GM08714 (cell line): ENCODE measurements around the gene SMIM14.
"Not testable (repeated sequence)": the region's sequence is repeated elsewhere in the genome, so short reads cannot be mapped to it uniquely, and the experiment has no call there.

Source experiments
- H3K4me3 ChIP-seq: fragments of 200-500 bp; sonication (Bioruptor generic); 2 replicates; pipeline ENCODE4 v1.5.1; 2014; ENCODE audit warnings: mild to moderate bottlenecking, low read length, inconsistent platforms
- ZNF274 ChIP-seq: IDR thresholded peaks from 2 replicates; pipeline ENCODE4 v1.6.1; 2012; ENCODE audit warnings: mild to moderate bottlenecking, low read depth, low read length

Gene SMIM14

DNA sequence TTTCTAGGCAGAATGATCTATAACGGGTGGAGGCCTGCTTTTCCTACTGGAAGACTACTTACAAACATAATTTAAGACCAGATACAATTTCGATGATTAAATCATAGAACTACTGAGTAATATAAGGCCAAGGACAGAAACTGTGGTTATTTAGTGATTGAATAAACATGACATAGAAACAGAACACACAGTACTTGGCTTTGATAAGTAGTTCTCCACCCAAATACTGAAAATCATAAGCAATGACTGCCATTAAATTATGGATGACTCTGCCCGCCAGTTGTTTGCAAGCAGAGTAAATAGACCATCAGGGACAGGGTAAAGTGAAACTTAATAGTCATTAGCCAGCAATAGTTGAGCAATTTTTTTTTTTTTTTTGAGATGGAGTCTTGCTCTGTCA lies 17.2 kb upstream of the SMIM14 start:
- no peak overlapping the region for H3K4me3 ChIP-seq
- no peak for TF ChIP-seq ZNF274

DNA sequence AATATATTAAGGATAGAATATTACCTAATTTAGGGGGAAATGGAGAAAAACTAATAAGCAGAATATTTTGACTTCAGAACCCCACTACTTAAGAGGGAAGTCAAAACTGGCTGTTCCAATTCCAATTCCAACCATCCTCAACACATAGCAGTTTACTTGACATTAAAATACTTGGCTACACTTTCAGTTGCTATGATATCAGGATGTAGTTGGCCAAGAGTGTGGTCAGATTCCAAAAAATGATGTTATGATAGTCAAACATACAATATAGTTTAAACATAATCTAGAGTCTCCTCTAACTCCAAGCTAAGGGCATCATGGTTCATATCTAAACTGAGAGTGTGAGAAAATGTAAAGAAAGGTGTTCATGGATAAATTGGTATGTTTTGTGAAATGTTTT lies 16.5 kb upstream of the SMIM14 start:
- no peak for TF ChIP-seq ZNF274
- H3K4me3 ChIP-seq, result no peak overlapping the region

DNA sequence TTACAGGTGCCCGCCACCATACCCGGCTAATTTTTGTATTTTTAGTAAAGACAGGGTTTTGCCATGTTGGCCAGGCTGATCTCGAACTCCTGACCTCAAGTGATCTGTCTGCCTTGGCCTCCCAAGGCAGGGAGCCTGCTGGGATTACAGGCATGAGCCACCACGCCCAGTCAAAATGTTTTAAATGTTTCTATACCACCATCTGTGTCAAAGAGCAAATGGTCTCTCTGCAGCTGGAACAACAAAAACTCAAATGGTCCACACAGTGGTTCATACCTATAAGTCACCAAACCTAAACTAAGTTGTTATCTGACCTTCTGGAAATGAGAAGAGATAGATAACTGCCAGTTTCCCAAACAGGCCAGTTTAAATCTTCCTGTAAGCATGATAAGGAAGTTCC lies 12.9 kb upstream of the SMIM14 start:
- not testable (repeated sequence) for H3K4me3 ChIP-seq

DNA sequence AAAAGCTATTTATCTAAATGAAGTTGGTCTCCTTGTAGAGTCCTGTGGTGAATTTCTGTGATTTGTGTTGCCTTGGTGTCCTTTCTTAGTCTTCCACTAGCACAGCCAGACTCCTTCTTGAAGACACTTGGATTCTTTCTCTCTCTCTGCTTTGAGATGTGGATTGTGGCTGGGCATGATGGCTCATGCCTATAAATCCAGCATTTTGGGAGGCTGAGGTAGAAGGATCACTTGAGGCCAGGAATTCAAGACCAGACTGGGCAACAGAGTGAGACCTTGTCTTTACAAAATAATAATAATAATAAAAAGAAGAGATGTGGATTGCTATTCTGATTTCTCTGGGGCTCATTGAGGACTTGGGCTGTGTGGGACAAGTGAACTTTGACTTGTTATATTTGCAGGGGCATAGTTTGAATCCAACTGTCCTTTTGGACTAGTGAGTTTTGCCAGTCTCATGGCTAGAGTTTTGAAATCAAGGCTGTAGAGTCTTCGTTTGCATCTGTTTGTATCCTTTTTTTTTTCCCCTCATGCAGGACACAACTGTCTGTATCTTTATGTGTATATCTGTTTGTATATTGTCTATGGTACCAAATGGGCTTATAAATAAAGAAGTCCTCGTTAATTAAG lies 11.1 kb upstream of the SMIM14 start:
- H3K4me3 ChIP-seq, result no peak overlapping the region
- TF ChIP-seq ZNF274, result no peak

DNA sequence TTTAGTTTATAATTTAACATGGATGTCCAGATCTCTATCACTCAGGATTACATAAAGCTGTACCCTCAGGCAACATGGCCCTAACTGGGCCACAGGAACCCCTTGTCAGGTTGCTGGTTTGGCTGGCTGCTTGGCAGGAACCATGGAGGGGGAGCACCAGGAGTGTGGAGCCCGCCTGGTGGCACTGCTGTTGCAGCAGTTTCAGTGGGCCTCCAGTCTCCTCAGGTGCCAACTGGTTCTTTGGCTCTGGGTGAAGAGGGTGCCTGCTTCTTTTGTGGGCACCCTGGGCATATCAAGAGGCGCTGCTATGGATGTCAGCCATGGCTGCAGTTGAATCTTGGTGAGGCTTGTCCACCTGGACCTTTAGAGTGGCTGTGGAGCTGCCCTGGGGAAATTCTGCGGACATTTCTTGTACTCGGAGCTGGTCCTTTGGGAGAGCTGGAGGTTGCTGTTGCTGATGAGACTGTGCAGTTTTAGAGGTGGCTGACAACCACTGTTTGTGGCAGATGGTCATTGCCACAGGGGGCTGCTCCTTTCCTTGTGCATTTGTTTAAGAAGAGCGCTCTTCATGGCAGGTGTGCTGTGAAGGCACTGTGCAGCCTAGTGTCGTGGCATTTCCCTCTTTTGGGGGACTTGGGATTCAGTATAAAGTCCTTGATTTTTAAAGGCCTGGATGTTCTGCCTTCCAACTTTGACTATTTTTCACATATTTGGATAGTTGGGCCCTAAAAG lies 10.3 kb upstream of the SMIM14 start:
- TF ChIP-seq ZNF274, result no peak
- no peak overlapping the region for H3K4me3 ChIP-seq

DNA sequence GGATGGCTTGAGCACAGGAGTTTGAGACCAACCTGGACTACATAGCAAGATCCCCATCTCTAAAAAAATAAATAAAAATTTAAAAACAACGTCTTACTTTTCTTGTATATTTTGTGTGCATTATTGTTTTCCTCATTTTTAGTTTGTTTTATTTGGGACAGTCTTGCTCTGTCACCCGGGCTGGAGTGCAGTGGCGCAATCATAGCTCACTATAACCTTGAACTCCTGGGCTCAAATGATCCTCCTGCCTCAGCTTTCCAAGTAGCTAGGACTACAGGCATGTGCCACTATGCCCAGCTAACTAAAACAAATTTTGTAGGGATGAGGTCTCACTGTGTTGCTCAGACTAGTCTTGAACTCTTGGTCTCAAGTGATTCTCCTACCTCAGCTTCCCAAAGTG lies 9.5 kb upstream of the SMIM14 start:
- no peak for TF ChIP-seq ZNF274
- H3K4me3 ChIP-seq, result no peak overlapping the region

DNA sequence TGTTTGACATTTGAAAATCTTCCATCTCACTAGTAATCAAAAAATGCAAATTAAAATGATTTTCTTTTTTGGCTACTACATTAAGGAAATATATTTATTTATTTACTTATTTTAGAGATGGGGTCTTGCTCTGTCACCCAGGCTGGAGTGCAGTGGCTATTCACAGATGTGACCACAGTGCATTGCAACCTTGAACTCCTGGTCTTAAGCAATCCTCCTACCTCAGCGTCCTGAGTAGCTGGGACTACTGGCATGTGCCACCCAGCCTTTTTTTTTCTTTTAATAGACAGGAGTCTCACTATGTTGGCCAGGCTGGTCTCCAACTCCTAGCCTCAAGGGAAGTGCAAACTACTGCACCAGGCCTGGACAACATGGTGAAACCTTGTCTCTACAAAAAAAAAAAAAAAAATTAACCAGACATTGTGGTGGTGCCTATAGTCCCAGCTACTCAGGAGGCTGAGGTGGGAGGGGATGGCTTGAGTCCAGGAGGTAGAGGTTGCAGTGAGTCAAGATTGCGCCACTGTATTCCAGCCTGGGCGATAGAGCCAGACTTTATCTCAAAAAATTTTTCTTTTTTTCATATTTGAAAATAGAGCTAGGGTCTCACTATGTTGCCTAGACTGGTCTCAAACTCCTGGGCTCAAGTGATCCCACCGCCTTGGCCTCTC lies 4.4 kb upstream of the SMIM14 start:
- H3K4me3 ChIP-seq, result no peak overlapping the region
- TF ChIP-seq ZNF274, result no peak

DNA sequence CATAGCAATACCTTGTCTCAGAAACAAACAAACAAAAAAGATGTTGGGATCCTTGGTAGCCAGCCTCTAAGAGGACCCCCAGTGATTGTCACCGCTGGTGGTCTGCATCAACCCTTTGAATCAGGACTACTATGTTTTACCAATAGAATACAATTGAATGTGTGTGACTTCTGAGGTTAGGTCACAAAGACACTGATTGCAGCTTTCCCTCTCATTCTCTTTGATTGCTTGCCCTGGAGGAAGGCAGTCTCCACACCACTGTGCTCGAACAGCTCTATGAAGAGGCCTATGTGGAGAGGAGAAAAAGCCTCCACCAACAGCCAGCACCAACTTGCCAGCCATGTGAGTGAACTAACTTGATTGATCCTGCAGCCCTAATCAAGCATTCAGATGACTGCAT lies 2.8 kb upstream of the SMIM14 start:
- H3K4me3 ChIP-seq, result no peak overlapping the region
- no peak for TF ChIP-seq ZNF274

DNA sequence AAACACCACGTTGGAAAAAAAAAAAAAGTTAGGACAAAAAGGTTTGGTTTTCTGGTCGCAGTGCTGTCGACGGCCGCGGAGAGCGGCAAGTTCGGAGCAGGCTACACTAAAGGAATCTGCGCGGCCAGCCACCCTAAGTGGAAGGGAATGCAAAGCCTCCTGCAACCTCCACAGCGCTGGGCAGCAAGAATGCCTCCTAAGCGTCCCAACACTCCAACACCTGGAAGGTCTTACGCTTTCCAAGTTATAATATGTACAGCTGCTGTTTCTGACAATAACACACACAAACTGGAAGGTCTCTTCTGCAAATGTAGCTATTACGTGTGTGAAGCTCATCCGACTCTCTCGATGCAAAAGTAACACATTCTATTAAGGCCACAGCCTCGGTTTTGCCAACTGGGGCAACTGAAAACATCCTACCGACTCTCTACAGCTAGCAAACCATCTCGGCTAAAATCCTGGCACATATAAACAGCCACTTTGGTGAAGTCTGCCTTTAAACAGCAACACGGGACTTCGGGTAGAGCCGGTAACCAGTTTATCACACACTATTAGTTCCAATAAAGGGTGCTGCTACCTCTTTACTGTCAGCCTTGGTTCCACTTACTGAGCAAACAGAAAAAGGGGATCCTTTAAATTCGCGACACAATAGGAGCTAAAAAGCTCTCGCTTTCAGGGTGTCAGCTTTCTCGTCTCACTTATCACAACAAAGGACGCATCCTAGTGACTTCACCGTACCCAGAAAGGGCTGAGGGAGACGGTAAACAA lies 895 bp downstream of the SMIM14 start:
- peak overlapping the region; percentile 95 for H3K4me3 ChIP-seq
- no peak for TF ChIP-seq ZNF274

DNA sequence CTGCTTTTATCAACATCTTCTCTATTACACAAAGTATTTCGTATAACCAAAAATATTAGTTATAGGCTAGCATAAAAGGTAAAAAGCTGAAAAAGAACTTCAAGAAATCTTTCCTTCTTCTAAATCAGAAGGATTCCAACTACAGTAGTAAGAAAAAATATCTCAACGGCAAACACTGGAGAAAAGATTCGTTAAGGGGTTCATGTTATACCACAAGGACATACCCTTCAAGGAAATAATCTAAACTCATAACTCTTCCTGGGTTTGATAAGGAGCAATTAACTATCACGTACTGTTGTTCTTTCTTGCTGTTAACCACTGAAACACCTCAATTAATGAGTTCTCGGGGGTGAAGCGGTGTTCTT lies 1.5 kb downstream of the SMIM14 start:
- peak overlapping the region; percentile 95 for H3K4me3 ChIP-seq
- TF ChIP-seq ZNF274, result no peak

DNA sequence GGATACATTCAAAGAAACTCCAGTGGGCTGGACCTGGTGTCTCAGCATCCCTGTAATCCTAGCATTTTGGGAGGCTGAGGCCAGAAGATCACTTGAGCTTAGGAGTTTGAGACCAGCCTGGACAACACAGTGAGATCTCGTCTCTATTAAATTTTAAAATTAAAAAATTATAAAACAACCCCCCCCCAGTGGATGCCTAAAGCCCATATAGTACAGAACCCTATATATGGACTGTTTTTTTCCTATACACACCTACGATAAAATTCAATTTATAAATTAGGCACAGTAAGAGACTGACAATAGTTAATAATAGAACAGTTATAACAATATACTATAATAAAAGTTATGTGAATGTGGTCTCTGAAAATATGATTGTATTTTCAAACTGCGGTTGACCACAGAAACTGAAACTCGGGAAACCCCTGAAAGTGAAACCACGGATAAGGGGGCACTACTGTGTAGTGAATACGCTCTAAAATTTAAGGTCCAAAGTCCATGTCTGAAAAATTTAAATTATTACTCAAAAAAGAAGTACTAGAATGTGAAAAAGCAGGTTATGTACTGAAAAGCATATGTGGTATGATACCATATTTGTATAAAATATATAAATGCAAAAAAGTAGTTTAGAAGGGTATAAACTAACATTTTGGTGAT lies 2.0 kb downstream of the SMIM14 start:
- no peak for TF ChIP-seq ZNF274
- peak overlapping the region; percentile 95 for H3K4me3 ChIP-seq

DNA sequence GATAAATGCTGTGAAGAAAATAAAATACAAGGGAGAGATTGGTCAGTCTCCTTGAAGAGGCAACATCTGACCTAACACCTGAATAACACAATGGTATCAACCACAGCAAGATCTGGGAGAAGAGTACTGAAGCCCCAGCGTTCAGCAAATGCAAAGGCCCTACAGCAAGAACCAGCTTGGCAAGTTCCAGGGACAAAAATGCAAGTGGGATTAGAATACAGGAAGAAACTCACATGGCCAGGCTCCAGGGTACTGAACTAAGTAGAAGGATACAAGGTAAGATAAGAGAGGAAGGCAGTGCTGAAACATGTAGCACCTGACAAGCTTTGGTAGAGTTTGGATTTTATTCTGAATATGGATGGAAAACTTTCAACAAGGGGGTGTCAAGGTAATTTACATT lies 3.6 kb downstream of the SMIM14 start:
- H3K4me3 ChIP-seq, result no peak overlapping the region

DNA sequence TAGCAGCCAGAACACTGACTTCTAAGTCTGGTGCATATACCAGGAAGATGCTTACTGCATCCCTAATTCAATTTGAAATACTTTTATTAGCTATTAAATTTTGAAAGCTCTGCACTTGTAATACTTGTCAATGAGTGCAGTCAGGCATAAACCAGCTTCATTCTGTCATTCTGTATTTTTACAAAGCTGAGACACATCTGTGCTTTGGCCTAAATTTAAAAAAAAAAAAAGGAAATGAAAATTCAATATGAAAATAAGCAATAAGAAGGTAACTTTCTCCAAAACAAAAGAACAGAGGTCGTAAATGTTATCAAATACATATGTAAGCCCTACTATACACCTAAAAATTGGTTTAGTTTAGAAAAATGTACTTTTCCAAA lies 7.0 kb downstream of the SMIM14 start:
- H3K4me3 ChIP-seq, result no peak overlapping the region; the same call in 1 of the 2 replicates
- TF ChIP-seq ZNF274, result no peak

More for the DNA sequence above, 3.6 kb downstream of the SMIM14 start:
- no peak for TF ChIP-seq ZNF274

DNA sequence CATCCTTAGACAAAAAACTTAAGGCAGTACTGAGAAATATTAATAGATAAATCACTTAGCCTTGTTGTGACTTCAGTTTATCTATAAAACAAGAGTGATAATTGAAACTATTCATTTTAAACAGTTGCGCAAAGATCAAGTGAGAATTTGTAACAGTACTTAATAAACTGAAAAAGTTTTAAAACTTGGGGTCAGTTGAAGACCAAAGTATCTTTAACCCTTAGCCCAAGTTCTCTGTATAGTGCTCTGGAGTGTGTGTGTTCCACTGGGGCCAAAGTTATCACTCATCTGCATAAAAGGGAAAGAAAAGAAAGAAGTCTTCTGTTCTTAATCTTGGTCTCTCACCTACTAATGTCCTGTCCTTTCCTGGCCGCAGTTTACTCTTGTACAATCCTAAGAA lies 11.3 kb downstream of the SMIM14 start:
- no peak overlapping the region for H3K4me3 ChIP-seq
- TF ChIP-seq ZNF274, result no peak

DNA sequence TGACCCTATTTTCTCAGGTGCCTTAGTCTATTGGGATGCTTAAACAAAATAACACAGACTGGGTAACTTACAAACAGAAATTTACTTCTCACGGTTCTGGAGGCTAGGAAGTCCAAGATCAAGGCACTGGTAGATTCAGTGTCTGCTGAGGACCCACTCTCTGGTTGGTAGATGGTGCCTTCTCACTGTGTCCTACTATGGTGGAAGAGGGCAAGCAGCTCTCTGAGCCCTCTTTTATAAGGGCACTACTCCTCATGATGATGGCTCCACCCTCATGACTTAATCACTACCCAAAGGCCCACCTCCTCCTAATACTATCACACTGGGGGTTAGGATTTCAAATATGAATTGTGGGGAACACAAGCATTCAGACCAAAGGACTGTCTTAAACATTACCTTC lies 11.8 kb downstream of the SMIM14 start:
- TF ChIP-seq ZNF274, result no peak

More for the DNA sequence above, 11.8 kb downstream of the SMIM14 start:
- H3K4me3 ChIP-seq, result peak overlapping the region; percentile 53
